ENCODE data around the gene ACSL5. TPM values are rescaled to one million over a fixed set of nuclear protein-coding genes. Genes with fewer than 3 reads are reported as not detected.
"Not testable (repeated sequence)": the region's sequence is repeated elsewhere in the genome, so short reads cannot be mapped to it uniquely, and the experiment has no call there.

Gene ACSL5
- total RNA-seq, 2 experiments from 2014 or later = 22.1 to 22.9 TPM

DNA sequence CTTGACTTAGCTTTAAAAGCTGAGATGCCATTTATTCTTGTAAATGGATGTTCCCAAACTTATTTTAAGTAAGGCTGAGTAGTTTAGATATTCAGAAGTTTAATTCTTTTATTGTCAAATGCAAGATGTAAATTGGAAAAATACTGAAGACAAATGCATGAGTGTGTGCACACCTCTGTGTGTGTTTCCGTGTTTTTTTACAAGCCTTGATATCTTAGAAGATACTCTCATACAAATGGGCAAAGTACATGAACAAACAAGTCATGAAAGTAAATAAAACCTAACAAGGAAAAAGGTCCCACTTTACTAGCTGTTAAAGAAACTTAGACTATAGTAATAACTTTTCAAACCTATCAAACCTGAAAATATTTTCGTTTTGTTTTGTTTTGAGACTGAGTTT, 29.0 kb downstream of the ACSL5 start:
- H3K4me1 Mint-ChIP-seq (ENCODE audit: low read depth) = peaks cover 5% of the 10 kb centered on the region
- CTCF ChIA-PET = no interaction called here
- H3K4me3 Mint-ChIP-seq = no peak overlapping the region
- intact Hi-C loops (cut with micrococcal nuclease) = no loop called here
- no peak for DNase-seq
- no peak overlapping the region for H3K27ac Mint-ChIP-seq
- no peaks in the 10 kb centered on the region for H3K27me3 Mint-ChIP-seq (ENCODE audit: low read depth)
- peaks cover 38% of the 10 kb centered on the region for H3K36me3 Mint-ChIP-seq (ENCODE audit: low read depth)
- no peaks in the 10 kb centered on the region for H3K9me3 Mint-ChIP-seq

DNA sequence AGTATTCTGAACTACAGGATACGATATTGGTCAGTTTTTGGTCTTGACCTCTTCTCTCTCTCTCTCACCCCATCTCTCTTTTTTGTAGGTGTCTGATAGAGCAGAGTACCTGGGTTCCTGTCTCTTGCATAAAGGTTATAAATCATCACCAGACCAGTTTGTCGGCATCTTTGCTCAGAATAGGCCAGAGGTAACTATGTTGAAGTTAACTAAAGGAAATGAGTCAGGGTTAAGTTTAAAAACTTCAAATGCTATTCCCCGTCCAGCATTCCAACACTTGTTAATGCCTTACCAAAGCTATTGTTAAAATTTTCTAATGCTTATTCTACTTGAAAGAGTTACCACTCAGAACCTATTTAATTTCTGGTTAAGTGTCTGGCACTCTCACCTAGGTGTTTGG, 30.7 kb downstream of the ACSL5 start:
- CTCF ChIA-PET = no interaction called here
- Mint-ChIP-seq H3K27me3 (ENCODE audit: low read depth) (no peaks in the 10 kb centered on the region), H3K4me3 (no peak overlapping the region), H3K4me1 (ENCODE audit: low read depth) (peaks cover 5% of the 10 kb centered on the region), H3K9me3 (no peaks in the 10 kb centered on the region), H3K27ac (no peak overlapping the region), H3K36me3 (ENCODE audit: low read depth) (peaks cover 33% of the 10 kb centered on the region)
- intact Hi-C loops (cut with micrococcal nuclease) = no loop called here
- DNase-seq = no peak

DNA sequence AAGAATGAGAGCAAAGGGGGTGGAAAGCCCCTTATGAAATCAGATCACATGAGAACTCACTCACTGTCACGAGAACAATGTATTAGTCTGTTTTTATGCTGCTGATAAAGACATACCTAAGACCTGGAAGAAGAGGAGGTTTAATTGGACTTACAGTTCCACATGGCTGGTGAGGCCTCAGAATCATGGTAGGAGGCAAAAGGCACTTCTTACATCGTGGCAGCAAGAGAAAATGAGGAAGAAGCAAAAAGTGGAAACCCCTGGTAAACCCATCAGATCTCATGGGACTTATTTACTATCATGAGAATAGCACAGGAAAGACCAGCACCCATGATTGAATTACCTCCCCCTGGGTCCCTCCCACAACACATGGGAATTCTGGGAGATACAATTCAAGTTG, 32.9 kb downstream of the ACSL5 start:
- DNase-seq; intact Hi-C loops (cut with micrococcal nuclease); H3K9me3 Mint-ChIP-seq; H3K4me1 Mint-ChIP-seq (ENCODE audit: low read depth); H3K27ac Mint-ChIP-seq; H3K27me3 Mint-ChIP-seq (ENCODE audit: low read depth); CTCF ChIA-PET; H3K4me3 Mint-ChIP-seq: not testable (repeated sequence)
- peaks cover 33% of the 10 kb centered on the region for H3K36me3 Mint-ChIP-seq (ENCODE audit: low read depth)

DNA sequence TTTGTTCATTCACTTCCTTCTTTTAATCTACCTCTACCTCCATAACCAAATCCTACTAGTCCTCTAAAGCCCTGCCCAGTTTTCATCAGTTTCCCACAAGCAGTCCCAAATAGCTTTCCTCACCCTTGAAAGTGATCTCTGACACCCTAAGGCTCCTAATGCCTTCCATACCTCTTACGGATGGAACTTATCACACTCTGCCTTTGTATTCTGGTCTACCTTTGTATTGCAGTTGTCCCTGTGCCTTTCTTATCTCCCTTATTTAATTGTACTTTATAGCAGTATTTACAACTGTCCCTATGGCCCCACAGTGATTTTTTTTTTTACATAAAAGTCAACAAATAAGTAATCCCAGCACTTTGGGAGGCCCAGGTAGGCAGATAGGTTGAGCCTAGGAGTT, 33.8 kb downstream of the ACSL5 start:
- Mint-ChIP-seq H3K4me3 (no peak overlapping the region), H3K27me3 (ENCODE audit: low read depth) (no peaks in the 10 kb centered on the region), H3K9me3 (no peaks in the 10 kb centered on the region), H3K36me3 (ENCODE audit: low read depth) (peaks cover 30% of the 10 kb centered on the region), H3K27ac (peak overlapping the region; percentile 18), H3K4me1 (ENCODE audit: low read depth) (peaks cover 5% of the 10 kb centered on the region)
- no peak for DNase-seq
- CTCF ChIA-PET = no interaction called here
- intact Hi-C loops (cut with micrococcal nuclease) = no loop called here

DNA sequence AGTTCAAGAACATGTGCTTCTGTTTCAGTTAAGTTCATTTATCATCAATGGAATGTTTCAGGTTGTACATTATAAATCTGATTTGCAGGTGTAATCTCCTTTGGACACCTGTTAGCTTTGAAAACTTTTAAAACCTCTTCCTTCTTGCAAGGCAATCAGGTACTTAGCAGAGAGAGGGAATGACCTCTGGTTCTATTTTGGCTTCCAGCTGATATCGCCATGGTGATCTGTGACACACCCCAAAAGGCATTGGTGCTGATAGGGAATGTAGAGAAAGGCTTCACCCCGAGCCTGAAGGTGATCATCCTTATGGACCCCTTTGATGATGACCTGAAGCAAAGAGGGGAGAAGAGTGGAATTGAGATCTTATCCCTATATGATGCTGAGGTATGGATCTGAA, 35.4 kb downstream of the ACSL5 start:
- intact Hi-C loops (cut with micrococcal nuclease) = no loop called here
- H3K27ac Mint-ChIP-seq = no peak overlapping the region
- H3K27me3 Mint-ChIP-seq (ENCODE audit: low read depth) = no peaks in the 10 kb centered on the region
- H3K36me3 Mint-ChIP-seq (ENCODE audit: low read depth) = peaks cover 33% of the 10 kb centered on the region
- DNase-seq = no peak
- H3K4me3 Mint-ChIP-seq = no peak overlapping the region
- H3K9me3 Mint-ChIP-seq = no peaks in the 10 kb centered on the region
- CTCF ChIA-PET = no interaction called here
- peaks cover 5% of the 10 kb centered on the region for H3K4me1 Mint-ChIP-seq (ENCODE audit: low read depth)

DNA sequence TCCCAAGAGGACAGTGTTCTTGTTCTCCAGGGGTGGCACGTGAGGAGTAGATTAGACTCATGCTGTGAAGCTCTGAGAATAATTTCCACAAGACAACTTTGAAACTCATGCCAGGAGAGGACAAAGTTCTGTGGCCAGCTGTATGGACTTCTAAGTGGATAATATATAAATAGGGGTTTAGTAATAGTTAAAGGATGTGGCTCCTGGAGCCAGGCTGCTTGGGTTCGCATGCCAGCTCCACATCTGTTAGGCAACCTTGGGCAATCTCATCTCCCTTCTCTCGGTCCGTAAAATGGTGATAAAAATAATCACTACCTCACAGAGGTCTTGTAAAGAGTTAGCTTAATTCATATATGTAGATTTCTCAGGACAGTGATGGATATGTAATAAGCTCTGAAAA, 35.8 kb downstream of the ACSL5 start:
- CTCF ChIA-PET = no interaction called here
- DNase-seq = no peak
- Mint-ChIP-seq H3K4me1 (ENCODE audit: low read depth) (peaks cover 5% of the 10 kb centered on the region), H3K27me3 (ENCODE audit: low read depth) (no peaks in the 10 kb centered on the region), H3K36me3 (ENCODE audit: low read depth) (peaks cover 34% of the 10 kb centered on the region), H3K27ac (no peak overlapping the region), H3K4me3 (no peak overlapping the region), H3K9me3 (no peaks in the 10 kb centered on the region)
- intact Hi-C loops (cut with micrococcal nuclease) = no loop called here

DNA sequence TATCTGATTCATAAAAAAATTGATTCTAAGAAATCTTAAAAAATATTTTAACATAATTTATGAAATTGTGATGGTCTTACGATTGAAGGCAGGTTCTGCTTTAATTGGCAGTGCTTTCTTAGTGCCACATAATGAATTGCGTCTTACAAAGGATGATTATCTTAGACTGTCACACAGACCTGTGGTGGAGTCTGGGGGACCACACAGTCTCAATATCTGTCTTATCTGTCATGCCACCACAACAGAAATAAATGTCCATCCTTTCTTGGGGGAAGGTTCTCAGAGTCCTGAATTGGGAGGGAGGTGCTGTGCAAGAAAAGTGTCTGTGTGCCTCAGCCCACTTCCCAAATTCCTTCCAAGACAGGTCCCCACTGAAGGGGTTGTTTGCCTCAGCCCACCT, 38.8 kb downstream of the ACSL5 start:
- no peak for DNase-seq
- intact Hi-C loops (cut with micrococcal nuclease) = no loop called here
- Mint-ChIP-seq H3K27ac (no peak overlapping the region), H3K4me1 (ENCODE audit: low read depth) (no peaks in the 10 kb centered on the region), H3K9me3 (no peaks in the 10 kb centered on the region), H3K36me3 (ENCODE audit: low read depth) (peaks cover 34% of the 10 kb centered on the region), H3K4me3 (no peak overlapping the region), H3K27me3 (ENCODE audit: low read depth) (no peaks in the 10 kb centered on the region)
- CTCF ChIA-PET = interaction anchor here (1.0 kb wide), 1 partner anchor 60 kb away, joined by 3 read pairs; no protein-coding TSS in a partner anchor

DNA sequence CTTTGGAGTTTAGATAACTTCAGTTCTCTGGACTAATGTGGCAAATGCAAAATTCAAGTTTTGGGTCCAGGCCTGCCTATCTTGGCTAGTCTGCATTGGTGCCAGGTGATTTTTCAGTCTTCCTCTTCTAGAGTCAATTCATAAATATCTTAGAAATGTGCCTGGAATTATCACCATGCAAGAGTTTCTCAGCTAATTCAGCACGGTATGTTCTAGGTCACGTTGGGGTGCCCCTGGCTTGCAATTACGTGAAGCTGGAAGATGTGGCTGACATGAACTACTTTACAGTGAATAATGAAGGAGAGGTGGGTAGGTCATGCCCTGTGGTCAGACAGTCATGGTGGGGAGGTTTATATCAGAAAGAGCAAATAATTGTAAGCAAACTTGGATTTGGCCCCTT, 47.8 kb downstream of the ACSL5 start:
- peaks cover 22% of the 10 kb centered on the region for H3K36me3 Mint-ChIP-seq (ENCODE audit: low read depth)
- H3K4me1 Mint-ChIP-seq (ENCODE audit: low read depth) = no peaks in the 10 kb centered on the region
- no peak overlapping the region for H3K4me3 Mint-ChIP-seq
- DNase-seq = no peak
- CTCF ChIA-PET = interaction anchor here (1.1 kb wide), 2 partner anchors 13 to 14 kb away, joined by 3 read pairs; no protein-coding TSS in a partner anchor
- no peaks in the 10 kb centered on the region for H3K27me3 Mint-ChIP-seq (ENCODE audit: low read depth)
- intact Hi-C loops (cut with micrococcal nuclease) = no loop called here
- H3K27ac Mint-ChIP-seq = no peak overlapping the region
- no peaks in the 10 kb centered on the region for H3K9me3 Mint-ChIP-seq

DNA sequence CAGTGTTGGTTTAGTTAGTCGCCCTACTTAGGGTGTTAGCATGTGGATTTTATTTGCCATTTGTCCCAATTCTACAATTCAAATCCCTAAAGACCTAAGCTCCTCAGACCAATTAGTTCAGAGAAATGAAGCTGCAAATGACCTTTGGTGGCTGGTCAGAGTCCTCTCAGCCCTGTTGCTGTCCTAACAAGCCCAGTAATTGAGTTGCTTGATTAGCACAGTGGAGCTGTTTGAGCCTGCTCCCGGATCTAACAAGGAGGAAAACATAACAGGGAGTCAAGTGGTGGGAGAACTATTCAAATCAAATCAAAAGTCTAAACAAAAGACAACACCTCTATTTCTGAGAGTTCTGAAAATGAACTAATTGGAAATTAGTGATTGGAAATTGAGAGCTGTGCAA, 50.7 kb downstream of the ACSL5 start:
- Mint-ChIP-seq H3K4me1 (ENCODE audit: low read depth) (no peaks in the 10 kb centered on the region), H3K27ac (no peak overlapping the region), H3K4me3 (no peak overlapping the region), H3K27me3 (ENCODE audit: low read depth) (no peaks in the 10 kb centered on the region), H3K9me3 (no peaks in the 10 kb centered on the region), H3K36me3 (ENCODE audit: low read depth) (peaks cover 19% of the 10 kb centered on the region)
- CTCF ChIA-PET = interaction anchor here (0.6 to 1.7 kb wide), 4 partner anchors 11 to 48 kb away, joined by 4 to 7 read pairs (median 4); partner anchors contain the start of gene ZDHHC6
- no peak for DNase-seq
- intact Hi-C loops (cut with micrococcal nuclease) = no loop called here

DNA sequence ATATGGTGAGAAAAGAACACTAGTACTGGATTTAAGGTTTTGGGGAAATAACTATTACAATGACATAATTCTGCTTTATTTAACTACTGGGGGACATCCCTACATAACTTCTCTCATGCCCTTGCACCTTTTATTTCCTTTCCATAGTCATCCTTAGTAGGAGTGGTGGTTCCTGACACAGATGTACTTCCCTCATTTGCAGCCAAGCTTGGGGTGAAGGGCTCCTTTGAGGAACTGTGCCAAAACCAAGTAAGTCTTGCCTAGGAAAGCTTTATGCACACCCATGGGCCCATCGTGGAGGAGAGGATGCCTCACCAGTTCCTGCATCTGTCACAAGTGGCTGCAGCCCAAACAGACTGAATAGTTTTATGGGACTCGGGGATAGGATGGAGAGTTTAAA, 52.2 kb downstream of the ACSL5 start:
- DNase-seq = no peak
- Mint-ChIP-seq H3K9me3 (no peaks in the 10 kb centered on the region), H3K4me3 (no peak overlapping the region), H3K27ac (no peak overlapping the region), H3K36me3 (ENCODE audit: low read depth) (peaks cover 17% of the 10 kb centered on the region), H3K27me3 (ENCODE audit: low read depth) (no peaks in the 10 kb centered on the region), H3K4me1 (ENCODE audit: low read depth) (no peaks in the 10 kb centered on the region)
- CTCF ChIA-PET = interaction anchor here (0.5 to 1.7 kb wide), 4 partner anchors 9 to 51 kb away, joined by 3 to 7 read pairs (median 6); partner anchors contain the start of gene ZDHHC6
- intact Hi-C loops (cut with micrococcal nuclease) = no loop called here

DNA sequence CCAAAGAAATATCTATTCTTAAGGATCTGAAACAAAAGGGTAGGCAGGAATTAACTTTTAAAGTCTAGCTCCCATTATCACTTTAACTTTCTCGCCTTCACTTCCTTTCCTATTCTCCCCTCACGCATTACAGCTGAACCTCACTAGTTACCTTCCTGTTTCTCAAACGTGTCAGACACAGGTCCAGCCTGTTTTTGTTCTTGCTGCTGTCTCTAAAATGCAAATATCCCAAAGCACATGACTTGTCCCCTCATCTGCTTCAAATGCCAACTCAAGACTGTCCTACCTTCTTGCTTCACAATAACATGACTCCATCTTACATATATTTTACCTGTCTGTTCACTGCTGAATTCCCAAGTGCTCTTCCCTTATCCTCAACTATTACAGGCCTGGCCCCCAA, 55.2 kb downstream of the ACSL5 start:
- Mint-ChIP-seq H3K27ac (peak overlapping the region; percentile 2), H3K9me3 (no peaks in the 10 kb centered on the region), H3K4me3 (no peak overlapping the region), H3K36me3 (ENCODE audit: low read depth) (peaks cover 16% of the 10 kb centered on the region), H3K27me3 (ENCODE audit: low read depth) (no peaks in the 10 kb centered on the region), H3K4me1 (ENCODE audit: low read depth) (no peaks in the 10 kb centered on the region)
- DNase-seq = no peak
- CTCF ChIA-PET = interaction anchor here (0.6 to 1.1 kb wide), 2 partner anchors 11 to 115 kb away, joined by 3 read pairs; no protein-coding TSS in a partner anchor
- intact Hi-C loops (cut with micrococcal nuclease) = no loop called here

DNA sequence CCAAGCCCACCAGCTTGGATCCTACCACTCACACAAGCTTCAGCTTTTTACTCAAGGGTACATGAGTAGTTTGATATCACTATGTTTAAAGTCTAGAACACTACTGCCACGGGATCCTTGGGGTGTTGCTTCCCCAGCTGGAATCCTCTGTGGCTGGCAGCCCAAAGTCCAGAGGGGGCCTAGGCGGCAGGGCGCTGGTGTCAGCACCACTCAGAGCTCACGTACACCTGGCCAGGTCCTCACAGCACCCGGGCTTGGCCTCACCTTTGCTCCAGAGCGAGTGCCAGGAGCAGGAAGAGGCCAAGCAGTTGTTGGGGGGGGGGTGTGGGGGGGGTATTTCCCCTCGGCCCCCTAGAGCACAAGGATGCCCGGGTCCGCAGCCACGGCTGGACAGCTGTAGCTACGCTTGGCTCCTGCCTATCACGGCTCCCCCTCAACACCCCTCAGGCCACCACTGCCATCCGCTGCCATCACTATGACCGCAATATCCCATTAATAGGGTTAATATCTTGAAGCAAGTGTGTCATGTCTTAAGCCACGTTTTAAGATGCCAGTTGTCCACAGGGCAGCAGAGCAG, 55.8 kb downstream of the ACSL5 start:
- H3K36me3 Mint-ChIP-seq (ENCODE audit: low read depth) = peaks cover 18% of the 10 kb centered on the region
- no peak for DNase-seq
- H3K4me1 Mint-ChIP-seq (ENCODE audit: low read depth) = no peaks in the 10 kb centered on the region
- H3K27me3 Mint-ChIP-seq (ENCODE audit: low read depth) = no peaks in the 10 kb centered on the region
- intact Hi-C loops (cut with micrococcal nuclease) = loop anchor here (10.0 kb wide), 1 partner anchor 1835 kb away; no protein-coding TSS in a partner anchor
- CTCF ChIA-PET = interaction anchor here (1.1 kb wide), 1 partner anchor 11 kb away, joined by 3 read pairs; no protein-coding TSS in a partner anchor
- H3K9me3 Mint-ChIP-seq = no peaks in the 10 kb centered on the region
- no peak overlapping the region for H3K4me3 Mint-ChIP-seq
- no peak overlapping the region for H3K27ac Mint-ChIP-seq

DNA sequence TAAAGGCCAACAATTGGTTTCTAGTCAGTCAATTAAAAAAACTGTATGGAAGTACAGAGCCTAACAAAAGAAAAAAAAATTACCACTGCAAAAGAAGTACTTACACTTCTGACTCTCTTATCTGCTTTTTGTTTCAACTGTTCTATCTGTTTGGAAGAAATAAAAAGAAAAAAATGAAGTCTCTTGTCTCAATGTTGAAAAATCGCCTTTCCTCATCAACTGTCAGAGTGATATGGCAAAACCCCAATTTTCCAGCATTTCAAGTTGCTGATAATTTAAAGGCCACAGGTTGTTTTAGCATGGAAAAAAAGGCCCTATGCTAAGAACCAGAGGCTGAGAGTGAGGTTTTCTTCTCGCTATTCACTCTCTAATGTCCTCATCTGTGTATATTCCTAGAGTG, 59.2 kb downstream of the ACSL5 start:
- CTCF ChIA-PET = interaction anchor here (0.7 to 4.1 kb wide), 2 partner anchors 38 to 82 kb away, joined by 3 to 28 read pairs; no protein-coding TSS in a partner anchor
- H3K27ac Mint-ChIP-seq = no peak overlapping the region

More for the DNA sequence above, 59.2 kb downstream of the ACSL5 start:
- Mint-ChIP-seq H3K4me1 (ENCODE audit: low read depth) (no peaks in the 10 kb centered on the region), H3K4me3 (no peak overlapping the region), H3K36me3 (ENCODE audit: low read depth) (peaks cover 22% of the 10 kb centered on the region), H3K9me3 (no peaks in the 10 kb centered on the region), H3K27me3 (ENCODE audit: low read depth) (no peaks in the 10 kb centered on the region)
- intact Hi-C loops (cut with micrococcal nuclease) = loop anchor here (10.0 kb wide), 1 partner anchor 1838 kb away; no protein-coding TSS in a partner anchor
- DNase-seq = no peak
